ENCODE results near the gene TMEM269.

DNA sequence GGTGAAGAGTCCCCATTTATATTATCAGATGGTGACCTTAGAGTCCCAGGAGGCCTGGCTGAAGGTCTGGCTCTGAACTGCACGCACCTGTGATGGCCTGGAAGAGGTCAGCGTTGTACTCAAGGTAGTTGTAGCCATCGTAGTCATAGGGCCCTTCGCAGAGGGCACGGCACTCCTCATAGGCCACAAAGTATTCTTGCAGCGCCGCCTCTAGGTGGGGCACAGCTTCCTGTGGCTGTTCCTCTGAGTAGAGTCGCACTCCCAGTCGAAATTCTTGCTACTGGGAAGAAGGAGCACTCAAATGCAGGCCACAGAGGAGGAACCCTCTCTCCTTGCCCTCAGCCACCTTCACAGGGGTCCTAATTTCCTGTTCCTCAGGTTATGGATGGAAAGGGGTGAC, 25.7 kb upstream of the TMEM269 start:
- TF ChIP-seq, protein P1, sequence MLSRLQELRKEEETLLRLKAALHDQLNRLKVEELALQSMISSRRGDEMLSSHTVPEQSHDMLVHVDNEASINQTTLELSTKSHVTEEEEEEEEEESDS (CRISPR knock-in tag; IDR thresholded peaks at IDR 0.05), result no peak
- TF ChIP-seq, protein P2, sequence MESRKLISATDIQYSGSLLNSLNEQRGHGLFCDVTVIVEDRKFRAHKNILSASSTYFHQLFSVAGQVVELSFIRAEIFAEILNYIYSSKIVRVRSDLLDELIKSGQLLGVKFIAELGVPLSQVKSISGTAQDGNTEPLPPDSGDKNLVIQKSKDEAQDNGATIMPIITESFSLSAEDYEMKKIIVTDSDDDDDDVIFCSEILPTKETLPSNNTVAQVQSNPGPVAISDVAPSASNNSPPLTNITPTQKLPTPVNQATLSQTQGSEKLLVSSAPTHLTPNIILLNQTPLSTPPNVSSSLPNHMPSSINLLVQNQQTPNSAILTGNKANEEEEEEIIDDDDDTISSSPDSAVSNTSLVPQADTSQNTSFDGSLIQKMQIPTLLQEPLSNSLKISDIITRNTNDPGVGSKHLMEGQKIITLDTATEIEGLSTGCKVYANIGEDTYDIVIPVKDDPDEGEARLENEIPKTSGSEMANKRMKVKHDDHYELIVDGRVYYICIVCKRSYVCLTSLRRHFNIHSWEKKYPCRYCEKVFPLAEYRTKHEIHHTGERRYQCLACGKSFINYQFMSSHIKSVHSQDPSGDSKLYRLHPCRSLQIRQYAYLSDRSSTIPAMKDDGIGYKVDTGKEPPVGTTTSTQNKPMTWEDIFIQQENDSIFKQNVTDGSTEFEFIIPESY (CRISPR knock-in tag; IDR thresholded peaks at IDR 0.05), result peak; percentile 66; the same call in 1 of the 2 replicates
- no peak for TF ChIP-seq HMGN3 (IDR thresholded peaks at IDR 0.05; ENCODE audit: borderline replicate concordance, extremely low read depth, insufficient read length, low read depth, low read length)
